CD4-positive, alpha-beta T cell treated with Interleukin-15 for 1 hour (primary cell): ENCODE measurements around the gene TFB2M.

Source experiments
- DNase-seq: peaks from one replicate; pipeline ENCODE4 v3.0.0-alpha.2; 2020

The TFB2M gene

GRCh38 chr1:246512230-246512629 lies 53.8 kb downstream of the TFB2M start:
- no peak for DNase-seq

DNA sequence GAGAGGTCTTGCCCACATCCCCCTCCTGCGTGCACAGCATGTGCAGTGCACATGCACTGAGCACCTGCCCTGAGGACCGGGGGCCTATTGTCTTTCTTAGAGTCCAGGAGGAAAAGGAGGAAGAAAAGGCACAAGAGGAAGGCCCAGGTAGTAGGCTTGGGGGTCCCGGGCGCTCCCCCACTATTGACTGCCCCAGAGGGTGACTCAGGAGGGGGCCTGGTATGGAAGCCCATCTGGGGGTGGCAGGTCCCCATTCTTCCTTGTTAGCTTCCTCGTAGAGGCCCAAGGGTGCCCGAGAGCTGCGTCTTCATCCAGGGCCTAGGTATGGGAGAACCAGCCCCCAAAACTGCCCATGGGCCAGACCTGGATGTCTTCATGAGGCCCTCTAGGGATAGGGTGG lies 54.9 kb downstream of the TFB2M start:
- DNase-seq, result no peak

GRCh38 chr1:246510147-246511030 lies 55.7 kb downstream of the TFB2M start:
- no peak for DNase-seq

DNA sequence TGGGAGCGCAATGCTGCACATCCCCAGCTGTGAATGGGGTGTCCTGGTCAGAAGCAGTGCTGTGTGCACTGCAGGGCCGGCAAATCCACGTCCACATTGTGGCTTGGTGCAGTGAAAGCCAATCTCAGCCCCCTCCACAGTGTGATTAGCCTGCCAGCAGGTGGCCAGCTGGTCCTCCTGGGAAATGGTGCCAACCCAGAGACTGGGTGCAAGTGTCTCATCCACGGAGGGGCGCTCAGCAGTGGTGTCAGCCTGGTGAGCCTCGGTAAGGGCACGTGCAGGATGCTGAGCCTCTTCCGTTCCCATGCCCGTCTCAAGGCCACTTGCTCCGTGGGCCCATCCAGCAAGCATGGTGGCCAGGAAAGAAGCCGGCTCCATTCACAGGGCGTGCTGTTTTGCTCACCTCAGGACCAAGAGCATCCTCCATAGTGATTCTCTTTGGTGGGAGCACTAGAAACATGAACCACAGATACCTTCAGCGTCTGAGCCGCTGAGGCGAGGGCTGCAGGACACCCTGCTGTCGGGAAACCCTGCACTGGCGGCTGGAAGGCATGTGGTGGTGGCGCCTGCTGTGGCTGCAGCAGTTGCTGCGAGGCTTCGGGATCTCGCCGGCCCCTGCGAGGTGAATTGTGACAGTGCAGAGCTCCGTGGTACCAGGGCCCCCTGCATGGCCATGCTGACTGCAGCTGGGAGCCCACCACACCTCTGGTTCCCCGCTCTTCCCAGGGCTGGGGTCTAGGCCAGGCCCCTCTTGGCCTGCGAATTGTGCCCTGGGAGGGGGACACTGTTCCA lies 57.0 kb downstream of the TFB2M start:
- DNase-seq, result no peak

DNA sequence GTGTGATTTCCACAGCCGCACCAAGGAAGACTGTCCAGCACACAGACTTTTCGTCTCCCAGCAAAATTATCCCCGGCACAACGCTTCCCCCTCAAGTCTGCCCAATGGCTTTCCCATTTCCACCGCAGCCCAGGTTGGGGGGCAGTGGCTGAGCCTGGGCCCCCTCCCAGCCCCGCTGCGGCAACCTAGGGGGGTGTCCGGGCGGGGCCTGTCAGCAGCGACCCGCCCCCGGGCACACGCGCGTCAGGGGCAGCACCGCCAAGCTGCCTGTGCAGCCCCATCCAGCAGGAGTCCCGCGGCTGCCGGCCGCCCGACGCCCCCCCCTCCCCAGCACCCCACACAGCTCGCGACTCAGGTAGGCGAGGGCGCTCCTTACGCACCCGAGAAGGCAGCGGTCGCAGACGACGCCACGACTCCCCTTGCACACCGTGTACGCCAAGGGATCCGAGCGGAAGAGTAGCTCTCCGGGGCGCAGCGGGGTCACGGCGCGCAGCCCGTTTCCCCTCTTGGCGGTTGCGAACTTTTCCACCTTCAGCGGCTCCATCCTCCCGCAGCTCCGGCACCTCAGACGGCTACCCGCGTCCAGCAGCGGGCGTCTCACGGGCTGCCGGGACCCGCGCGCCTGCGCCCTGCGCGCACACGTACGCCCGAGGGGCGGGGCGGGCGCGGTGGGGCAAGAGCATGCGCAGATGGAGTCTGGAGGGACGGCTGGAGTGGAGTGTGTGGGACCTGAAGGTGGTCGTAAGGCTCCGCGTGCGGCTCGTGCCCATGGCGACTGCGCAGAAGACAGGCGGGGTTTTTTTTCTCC lies 59.2 kb downstream of the TFB2M start, which contains the start of gene SMYD3:
SMYD3 (minus strand) TSS at position 606 of the 808 bp plus-strand sequence.
- peak; percentile 83 for DNase-seq

GRCh38 chr1:246506367-246506673 lies 59.7 kb downstream of the TFB2M start:
- no peak for DNase-seq

DNA sequence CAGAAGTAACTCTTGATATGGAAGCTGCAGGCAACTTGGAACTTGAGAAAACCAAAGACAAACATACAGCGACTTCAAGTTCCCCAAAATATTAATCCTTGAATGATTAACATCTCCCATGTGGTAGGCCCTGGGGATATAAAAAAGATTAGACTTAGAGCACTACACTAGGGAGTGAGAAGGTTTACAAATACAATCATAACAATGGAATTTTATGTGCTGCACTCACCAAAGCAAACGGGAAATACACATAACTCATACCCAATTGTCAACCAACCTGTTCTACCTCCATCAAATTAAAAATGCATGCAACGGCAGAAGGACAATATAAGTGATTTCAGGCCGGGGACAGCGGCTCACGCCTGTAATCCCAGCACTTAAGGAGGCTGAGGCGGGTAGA lies 62.7 kb downstream of the TFB2M start:
- DNase-seq, result no peak

- DNase-seq, result no peak
Measured at GRCh38 chr1:246497331-246497915, 68.6 kb downstream of the TFB2M start.

DNA sequence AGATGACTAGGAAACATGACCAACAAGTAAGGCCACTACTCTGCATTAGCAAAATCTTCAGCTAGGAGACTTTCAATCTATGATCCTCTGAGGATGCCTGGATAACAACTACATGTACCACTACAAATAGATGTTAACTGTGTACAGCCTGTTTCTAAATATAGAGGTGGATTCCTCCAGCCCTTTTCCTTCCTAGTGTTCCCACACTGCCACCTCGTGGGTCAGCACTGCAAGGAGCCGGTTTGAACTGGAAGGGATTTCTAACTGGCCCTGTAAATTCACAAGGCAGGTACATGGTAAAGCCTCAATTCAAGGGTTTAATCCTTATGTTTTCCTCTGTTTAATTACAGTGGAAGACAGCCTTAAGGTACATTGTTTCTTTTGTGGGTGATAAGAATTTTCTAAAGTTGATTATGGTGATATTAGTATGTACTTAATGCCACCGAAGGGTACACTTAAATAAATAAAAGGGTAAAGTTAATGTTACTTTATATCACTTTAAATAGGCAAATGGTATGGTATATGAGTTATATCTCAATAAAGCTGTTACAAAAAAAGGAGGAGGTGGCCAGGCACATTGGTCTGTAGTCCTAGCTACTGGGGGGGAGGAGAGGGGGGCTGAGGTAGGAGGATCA lies 73.3 kb downstream of the TFB2M start:
- DNase-seq, result no peak

- no peak for DNase-seq
Measured at GRCh38 chr1:246491551-246492053, 74.5 kb downstream of the TFB2M start.
